ENCODE data around the gene PNCK.

DNA sequence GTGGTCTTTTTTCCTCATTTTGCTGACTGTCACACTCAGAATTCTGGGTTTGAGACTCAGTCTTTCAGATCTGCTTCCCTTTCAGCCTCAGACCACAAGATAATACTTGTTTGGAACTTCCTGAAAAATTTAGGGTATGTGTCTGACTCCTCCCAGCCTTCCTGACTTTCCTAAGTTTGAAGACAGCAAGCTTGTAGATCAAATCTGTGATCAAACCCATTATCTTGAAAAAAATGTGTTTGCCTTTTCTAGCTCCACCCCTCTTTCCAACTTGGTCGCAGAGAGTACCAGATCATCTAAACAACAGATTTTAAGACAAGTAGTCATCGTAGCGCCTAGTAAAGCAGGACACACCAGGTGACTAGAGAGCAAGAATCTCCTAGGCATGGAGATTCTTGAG is 40.6 kb upstream of the PNCK start:
- TF ChIP-seq, protein P1, sequence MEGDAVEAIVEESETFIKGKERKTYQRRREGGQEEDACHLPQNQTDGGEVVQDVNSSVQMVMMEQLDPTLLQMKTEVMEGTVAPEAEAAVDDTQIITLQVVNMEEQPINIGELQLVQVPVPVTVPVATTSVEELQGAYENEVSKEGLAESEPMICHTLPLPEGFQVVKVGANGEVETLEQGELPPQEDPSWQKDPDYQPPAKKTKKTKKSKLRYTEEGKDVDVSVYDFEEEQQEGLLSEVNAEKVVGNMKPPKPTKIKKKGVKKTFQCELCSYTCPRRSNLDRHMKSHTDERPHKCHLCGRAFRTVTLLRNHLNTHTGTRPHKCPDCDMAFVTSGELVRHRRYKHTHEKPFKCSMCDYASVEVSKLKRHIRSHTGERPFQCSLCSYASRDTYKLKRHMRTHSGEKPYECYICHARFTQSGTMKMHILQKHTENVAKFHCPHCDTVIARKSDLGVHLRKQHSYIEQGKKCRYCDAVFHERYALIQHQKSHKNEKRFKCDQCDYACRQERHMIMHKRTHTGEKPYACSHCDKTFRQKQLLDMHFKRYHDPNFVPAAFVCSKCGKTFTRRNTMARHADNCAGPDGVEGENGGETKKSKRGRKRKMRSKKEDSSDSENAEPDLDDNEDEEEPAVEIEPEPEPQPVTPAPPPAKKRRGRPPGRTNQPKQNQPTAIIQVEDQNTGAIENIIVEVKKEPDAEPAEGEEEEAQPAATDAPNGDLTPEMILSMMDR (IDR thresholded peaks at IDR 0.05; ENCODE audit: insufficient read depth, low read depth, low read length) = no peak
- TF ChIP-seq EZH2 (IDR thresholded peaks at IDR 0.05; ENCODE audit: insufficient read depth, low read length) = no peak
